Midbrain (tissue), 1 donor: ENCODE measurements around the gene TLR8.
"Not testable (repeated sequence)": the region's sequence is repeated elsewhere in the genome, so short reads cannot be mapped to it uniquely, and the experiment has no call there.

Experiments
- DNase-seq: peaks from one replicate; lab custom pipeline; 2025; lab: John Stamatoyannopoulos, UW

The TLR8 gene

DNA sequence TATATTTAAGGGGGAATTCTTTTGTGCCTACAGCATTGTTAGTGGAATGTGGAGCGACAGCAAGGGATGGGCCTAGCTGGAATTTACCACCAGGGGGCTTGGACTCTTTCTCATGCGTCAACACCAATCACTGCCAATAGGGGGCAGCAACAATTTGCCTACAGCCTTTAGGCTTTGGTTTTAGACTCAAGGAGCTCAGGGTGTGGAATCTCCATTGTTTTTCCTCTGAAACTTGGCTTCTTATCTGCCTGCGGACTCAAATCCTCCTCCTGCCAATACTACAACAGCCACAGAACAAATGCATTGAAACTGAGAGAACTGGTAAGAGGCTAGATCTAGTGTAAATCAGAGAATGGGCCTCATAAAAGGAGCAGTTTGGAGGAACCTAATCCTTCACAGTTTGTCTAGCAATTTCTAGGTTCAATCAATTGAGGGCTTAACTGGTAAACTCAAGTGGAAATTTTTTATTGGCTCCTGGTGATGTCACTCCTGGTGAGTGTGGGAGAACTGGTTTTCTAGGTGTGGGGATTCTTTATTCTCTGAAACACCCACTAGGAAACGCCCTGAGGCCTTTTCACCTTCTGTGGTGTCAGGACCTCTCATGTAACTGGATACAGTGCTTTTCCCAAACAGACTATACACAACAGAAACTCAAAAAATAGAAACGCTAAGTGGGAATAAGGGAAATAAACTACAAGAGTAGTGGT, 40.6 kb downstream of the TLR8 start:
- peak; percentile 52 for DNase-seq

DNA sequence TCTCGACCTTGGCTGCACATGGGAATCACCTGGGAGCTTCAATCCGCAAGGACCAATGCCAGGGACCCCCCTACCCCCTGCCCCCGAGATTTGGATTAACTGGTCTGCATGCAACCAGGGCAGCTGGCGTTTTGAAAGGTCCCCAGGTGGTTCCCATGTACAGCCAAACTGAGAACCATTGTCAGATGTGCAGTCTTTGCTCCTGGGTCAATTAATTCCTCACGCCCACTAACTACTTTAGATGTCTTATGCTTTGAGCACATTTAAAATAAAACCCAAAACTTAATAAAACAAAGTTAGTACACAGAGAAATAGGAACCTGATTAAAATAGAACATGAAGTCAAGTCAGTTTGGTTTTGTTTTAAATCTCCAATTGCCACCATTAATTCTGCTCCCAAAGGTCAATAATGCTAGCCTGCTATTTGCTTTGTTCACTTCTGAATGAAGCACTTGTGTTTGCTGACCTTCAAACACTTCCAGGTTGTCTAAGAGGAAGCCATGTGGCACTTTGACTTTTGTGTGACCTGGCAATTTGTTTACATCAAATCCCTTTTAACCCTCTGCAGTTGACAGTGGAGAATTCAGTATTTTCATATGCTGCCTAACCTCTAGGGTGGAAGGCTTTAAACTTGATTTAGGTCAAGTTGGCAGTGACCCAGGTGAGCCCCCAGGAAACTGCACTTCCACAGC, 41.3 kb downstream of the TLR8 start:
- DNase-seq = no peak

DNA sequence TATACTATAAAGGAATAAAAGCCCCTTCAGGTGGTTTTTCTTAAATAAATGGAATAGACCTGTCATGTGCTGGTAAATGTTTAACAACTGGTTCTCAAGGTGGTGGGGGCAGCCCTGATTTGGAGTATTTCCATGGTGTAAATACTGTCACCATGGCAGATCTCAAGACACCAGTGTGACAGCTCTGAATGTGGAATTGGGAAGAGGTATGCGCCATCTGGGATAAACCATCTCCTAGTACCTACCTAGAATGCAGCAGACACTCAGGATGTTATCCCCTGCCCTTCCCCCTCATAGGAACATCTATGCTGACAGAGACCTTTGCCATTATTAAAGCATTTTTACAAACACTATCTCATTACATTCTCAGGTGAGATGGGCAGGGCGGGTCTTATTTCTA, 42.1 kb downstream of the TLR8 start:
- DNase-seq = no peak

GRCh38 chrX:12949205-12949926, 42.9 kb downstream of the TLR8 start:
- DNase-seq = no peak

DNA sequence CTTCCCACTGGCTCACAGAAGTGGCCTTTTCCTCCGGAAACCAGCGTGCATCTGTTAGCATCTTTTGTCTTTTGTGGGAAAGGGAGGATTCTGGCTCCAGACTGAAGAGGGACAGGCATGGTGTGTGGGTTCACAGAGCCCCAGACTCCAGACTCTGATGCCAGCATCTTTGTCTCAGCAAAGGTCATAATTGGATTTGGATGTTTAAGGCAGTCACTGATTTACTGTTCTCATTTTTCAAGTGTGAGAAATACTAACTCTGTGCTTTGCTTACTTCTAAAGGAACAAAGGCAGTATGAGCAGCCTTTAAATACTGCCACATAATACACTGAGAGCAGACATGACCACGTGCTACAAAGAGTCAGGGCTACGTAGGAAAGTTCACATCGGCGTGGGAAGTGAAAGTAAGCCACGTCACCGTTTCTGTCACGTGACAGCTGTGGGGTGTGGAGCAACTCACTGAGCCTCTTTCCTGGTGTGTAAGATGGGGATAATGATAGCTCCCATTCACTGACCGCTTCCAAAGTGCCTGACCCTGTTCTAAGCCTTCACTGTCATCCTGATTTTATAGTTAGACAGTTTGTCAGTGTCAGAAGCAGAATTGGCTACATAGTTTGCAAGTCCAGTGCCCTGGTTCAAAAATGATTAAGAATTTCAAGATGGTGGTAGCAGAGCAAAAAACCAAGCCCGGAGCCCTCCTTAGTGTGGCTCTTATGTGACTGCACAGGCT, 43.7 kb downstream of the TLR8 start:
- DNase-seq = peak; percentile 81

- DNase-seq = no peak
These were observed 44.6 kb downstream of the TLR8 start for GRCh38 chrX:12950851-12951594.

DNA sequence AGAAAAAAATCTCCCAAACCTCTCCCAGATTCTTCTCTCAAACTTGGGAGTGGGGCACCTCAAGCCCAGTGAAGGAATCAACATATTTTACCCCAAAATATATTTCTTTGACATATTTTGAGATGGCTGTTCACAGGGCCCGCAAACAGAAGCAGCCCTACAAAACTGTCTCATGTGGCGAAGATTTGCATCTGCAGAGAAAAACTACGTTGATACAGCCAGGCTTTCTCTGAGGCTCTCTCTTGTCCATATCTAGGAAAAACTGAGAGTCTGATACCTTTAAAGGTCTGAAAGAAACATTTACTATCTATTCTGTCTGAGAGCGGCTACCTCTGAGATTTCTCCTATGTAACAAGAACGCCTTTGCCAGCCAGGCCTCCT, 45.2 kb downstream of the TLR8 start:
- DNase-seq = no peak

- DNase-seq = no peak
These were observed 47.0 kb downstream of the TLR8 start for GRCh38 chrX:12953420-12953819.

DNA sequence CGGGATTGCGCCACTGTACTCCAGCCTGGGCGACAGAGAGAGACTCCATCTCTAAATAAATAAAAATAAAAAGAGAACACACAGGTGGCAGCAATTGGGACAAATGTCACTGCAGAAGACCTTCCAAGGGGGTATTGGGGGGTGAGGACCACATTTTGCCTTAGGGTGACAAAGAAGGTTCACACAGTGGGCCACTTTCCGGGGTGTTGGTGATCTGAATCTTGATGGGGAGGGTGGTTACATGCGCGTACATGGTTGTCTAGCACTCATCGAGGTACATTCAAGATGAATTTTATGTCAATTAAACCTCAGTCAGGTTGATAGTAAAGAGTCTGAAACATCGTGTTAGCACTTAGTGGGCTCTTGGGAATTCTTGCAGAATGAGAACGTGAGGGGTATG, 48.0 kb downstream of the TLR8 start:
- no peak for DNase-seq

GRCh38 chrX:12954981-12955380, 48.6 kb downstream of the TLR8 start:
- no peak for DNase-seq

DNA sequence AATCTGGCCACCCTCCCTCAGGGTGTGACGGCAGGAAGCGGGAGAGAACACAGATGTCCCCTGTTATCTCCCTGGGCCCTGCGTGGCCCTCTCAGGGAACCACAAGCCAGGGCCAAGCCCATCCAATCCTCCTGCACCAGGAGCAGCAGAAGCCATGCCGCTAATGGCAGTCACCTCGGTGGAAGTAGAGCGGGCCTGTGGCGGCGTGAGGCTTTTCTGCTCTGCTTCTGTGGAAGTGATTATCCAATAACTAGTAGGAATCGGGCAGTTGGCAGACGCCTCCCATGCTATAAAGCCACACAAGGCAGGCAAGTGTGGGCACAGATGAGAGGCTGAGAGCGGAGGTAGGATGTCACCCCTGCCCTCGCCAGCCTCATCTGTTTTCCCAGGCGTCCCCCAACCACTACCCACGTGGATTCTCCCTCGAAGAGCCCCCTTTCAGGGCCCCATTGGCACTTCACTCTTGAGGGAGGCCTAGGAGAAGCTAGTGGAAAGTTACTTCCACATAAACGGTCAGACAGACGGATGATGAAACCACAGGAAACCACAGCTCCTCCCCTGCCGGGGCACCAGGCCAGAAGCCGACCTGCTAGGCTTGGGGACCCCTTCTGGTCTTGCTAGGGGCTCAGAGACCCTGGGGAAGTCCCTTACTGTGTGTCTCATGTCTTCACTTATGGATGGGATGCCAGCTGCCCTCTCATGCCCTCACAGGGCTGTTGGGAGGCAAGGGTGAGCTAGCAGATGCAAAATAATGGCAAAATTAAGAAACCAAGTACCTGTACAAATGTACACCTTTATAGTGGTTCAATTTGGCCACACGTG, 49.7 kb downstream of the TLR8 start:
- DNase-seq = peak; percentile 30

GRCh38 chrX:12956704-12957534, 50.5 kb downstream of the TLR8 start:
- DNase-seq = peak; percentile 15

GRCh38 chrX:12958059-12958458, 51.6 kb downstream of the TLR8 start:
- no peak for DNase-seq

DNA sequence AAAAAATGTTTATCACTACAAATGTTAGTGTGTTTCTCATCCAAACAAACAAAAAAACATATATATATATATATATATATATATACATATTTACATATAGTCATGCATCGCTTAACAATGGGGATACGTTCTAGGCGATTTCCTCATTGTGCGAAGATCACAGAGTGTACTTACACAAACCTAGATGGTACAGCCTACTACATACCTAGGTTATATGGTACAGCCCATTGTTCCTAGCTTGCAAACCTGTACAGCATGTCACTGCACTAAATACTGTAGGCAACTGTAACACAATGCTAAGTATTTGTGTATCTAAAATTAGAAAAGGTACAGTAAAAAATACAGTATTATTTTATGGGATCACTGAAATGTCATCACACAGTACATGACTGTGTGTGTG, 52.0 kb downstream of the TLR8 start:
- no peak for DNase-seq

DNA sequence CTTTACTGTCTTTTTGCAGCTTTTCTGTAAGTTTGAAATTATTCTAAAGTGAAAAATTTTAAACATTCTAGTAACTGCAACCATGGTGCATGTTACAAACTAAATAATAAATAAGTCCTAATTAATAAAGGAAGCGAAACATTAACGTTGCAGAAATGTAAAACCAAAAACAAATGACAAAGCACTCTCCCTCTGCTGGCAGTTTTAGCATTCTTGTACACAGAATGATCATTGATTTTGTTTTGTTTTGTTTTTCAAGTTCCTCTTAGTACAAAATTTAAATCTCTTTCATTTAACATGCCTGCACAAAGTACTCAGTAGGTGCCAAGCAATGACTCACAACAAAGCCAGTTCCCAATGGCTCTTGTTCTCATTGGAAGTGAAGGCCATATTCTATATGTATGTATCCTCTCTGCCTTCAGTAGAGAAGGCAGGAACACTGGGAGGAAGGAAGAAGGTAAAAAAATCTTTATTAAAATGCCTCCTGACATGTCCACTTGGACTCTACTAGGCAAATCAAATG, 54.8 kb downstream of the TLR8 start:
- DNase-seq = no peak

GRCh38 chrX:12962041-12962504, 55.7 kb downstream of the TLR8 start:
- DNase-seq = no peak

- not testable (repeated sequence) for DNase-seq
These were observed 56.9 kb downstream of the TLR8 start for GRCh38 chrX:12963210-12963850.

DNA sequence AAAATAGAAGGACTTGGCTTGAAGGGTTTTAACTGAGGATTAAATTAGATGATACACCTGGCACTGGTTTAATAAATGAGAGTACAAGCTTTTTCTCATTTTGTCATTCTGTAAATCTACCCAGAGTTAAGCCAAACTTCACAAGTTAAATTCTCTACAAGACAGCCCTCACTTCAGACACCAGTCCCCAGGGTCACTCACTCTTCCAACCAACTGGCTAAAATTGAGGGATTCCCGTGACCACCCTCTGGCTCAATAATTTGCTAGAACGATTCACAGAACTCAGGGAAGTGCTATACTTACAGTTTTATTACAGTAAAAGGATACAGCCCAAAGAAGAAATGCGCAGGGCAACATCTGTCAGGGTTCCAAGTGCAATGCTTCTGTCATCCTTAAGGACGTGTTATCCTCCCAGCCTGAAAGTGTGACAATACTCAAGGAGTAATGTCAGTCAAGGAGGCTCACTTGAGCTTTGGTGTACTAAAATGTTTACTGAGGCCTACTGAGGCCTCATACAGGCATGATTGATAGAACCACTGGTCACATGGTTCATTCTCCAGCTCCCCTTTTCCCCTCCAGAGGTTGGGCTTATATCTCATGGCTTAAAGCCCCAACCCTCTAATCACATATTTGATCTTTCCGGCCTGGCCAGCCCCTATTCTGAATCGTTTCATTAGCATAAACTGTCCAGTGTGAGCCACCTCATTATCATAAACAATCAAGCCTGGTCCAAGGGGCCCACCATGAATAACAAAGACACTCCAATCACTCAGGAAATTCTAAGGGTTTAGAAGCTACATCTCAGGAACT, 58.9 kb downstream of the TLR8 start:
- no peak for DNase-seq
